Mesothelial cell of epicardium (in vitro differentiated cells): ENCODE results near the gene VPS41. TPM values are rescaled to one million over a fixed set of nuclear protein-coding genes. Genes with fewer than 3 reads are reported as not detected.

ENCODE experiments used
- DNase-seq, 2 experiments: peaks; one replicate each; pipeline ENCODE4 v3.0.0; 2021; ENCODE audit warnings: low spot score in 2 of 2; ENCODE audit not compliant: unreplicated experiment in 2 of 2
- H3K27ac Mint-ChIP-seq: 2 replicates; pipeline ENCODE4 v1.8.0; 2021; ENCODE audit warnings: mixed read lengths
- H3K27me3 Mint-ChIP-seq: 2 replicates; pipeline ENCODE4 v1.8.0; 2021; ENCODE audit warnings: low read depth, mixed read lengths
- H3K36me3 Mint-ChIP-seq: 2 replicates; pipeline ENCODE4 v1.8.0; 2021; ENCODE audit warnings: mixed read lengths
- H3K4me1 Mint-ChIP-seq: 2 replicates; pipeline ENCODE4 v1.8.0; 2021; ENCODE audit warnings: mixed read lengths
- H3K4me3 Mint-ChIP-seq: 2 replicates; pipeline ENCODE4 v1.8.0; 2021; ENCODE audit warnings: mild to moderate bottlenecking, moderate library complexity, mixed read lengths
- H3K9me3 Mint-ChIP-seq: 2 replicates; pipeline ENCODE4 v1.8.0; 2021; ENCODE audit warnings: mixed read lengths
- total RNA-seq: library from RNA; stranded (reverse); gene quantifications from 3 replicates; pipeline ENCODE4 v1.2.1, GENCODE V29; 2021
- TF ChIP-seq, protein P1 (sequence below): fragments of 200-600 bp; sonication (generic); IDR thresholded peaks from one replicate; pipeline ENCODE4 v1.5.0; 2021; ENCODE audit warnings: antibody characterized with exemption; ENCODE audit not compliant: unreplicated experiment

The VPS41 gene
- total RNA-seq, 1 donor from 2014 or later = 104 TPM

- TF ChIP-seq, protein P1, sequence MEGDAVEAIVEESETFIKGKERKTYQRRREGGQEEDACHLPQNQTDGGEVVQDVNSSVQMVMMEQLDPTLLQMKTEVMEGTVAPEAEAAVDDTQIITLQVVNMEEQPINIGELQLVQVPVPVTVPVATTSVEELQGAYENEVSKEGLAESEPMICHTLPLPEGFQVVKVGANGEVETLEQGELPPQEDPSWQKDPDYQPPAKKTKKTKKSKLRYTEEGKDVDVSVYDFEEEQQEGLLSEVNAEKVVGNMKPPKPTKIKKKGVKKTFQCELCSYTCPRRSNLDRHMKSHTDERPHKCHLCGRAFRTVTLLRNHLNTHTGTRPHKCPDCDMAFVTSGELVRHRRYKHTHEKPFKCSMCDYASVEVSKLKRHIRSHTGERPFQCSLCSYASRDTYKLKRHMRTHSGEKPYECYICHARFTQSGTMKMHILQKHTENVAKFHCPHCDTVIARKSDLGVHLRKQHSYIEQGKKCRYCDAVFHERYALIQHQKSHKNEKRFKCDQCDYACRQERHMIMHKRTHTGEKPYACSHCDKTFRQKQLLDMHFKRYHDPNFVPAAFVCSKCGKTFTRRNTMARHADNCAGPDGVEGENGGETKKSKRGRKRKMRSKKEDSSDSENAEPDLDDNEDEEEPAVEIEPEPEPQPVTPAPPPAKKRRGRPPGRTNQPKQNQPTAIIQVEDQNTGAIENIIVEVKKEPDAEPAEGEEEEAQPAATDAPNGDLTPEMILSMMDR = peak; percentile 79
- no peak overlapping the region for H3K27ac Mint-ChIP-seq
- DNase-seq = no peak
- peaks cover 39% of the 10 kb centered on the region for H3K9me3 Mint-ChIP-seq
- H3K36me3 Mint-ChIP-seq = peaks cover 55% of the 10 kb centered on the region
- no peaks in the 10 kb centered on the region for H3K4me1 Mint-ChIP-seq
- H3K27me3 Mint-ChIP-seq = no peaks in the 10 kb centered on the region
- no peak overlapping the region for H3K4me3 Mint-ChIP-seq
These were observed 19.0 kb downstream of the VPS41 start for GRCh38 chr7:38889872-38890432.

DNA sequence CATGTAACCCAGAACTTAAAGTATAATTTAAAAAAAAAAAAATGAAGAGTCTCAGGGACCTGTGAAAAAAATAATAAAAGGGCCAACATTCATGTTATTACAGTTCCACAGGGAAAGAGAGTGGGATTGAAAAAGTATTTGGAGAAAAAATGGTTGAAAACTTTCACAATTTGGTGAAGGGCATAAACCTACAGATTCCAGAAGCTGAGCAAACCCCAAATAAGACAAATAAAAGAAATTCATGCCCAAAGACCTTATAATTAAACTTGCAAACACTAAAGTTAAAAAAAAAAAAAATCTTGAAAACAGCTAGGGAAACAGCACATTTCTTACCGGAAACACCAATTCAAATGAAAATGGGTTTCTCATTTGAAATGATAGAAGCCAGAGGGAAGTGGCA is 19.9 kb downstream of the VPS41 start:
- Mint-ChIP-seq H3K4me3 (no peak overlapping the region), H3K9me3 (peaks cover 39% of the 10 kb centered on the region), H3K27ac (no peak overlapping the region), H3K36me3 (peaks cover 50% of the 10 kb centered on the region), H3K4me1 (no peaks in the 10 kb centered on the region), H3K27me3 (no peaks in the 10 kb centered on the region)
- TF ChIP-seq, protein P1 = no peak
- DNase-seq = no peak

GRCh38 chr7:38886265-38886664 is 22.7 kb downstream of the VPS41 start:
- DNase-seq = no peak
- H3K36me3 Mint-ChIP-seq = peaks cover 57% of the 10 kb centered on the region
- H3K9me3 Mint-ChIP-seq = peaks cover 46% of the 10 kb centered on the region
- H3K27me3 Mint-ChIP-seq = no peaks in the 10 kb centered on the region
- TF ChIP-seq, protein P1 = no peak
- no peak overlapping the region for H3K27ac Mint-ChIP-seq
- H3K4me1 Mint-ChIP-seq = no peaks in the 10 kb centered on the region
- no peak overlapping the region for H3K4me3 Mint-ChIP-seq

GRCh38 chr7:38883706-38884105 is 25.3 kb downstream of the VPS41 start:
- Mint-ChIP-seq H3K9me3 (peaks cover 31% of the 10 kb centered on the region), H3K4me1 (no peaks in the 10 kb centered on the region), H3K27ac (no peak overlapping the region), H3K27me3 (no peaks in the 10 kb centered on the region), H3K36me3 (peaks cover 43% of the 10 kb centered on the region), H3K4me3 (no peak overlapping the region)
- TF ChIP-seq, protein P1 = no peak
- DNase-seq = no peak

DNA sequence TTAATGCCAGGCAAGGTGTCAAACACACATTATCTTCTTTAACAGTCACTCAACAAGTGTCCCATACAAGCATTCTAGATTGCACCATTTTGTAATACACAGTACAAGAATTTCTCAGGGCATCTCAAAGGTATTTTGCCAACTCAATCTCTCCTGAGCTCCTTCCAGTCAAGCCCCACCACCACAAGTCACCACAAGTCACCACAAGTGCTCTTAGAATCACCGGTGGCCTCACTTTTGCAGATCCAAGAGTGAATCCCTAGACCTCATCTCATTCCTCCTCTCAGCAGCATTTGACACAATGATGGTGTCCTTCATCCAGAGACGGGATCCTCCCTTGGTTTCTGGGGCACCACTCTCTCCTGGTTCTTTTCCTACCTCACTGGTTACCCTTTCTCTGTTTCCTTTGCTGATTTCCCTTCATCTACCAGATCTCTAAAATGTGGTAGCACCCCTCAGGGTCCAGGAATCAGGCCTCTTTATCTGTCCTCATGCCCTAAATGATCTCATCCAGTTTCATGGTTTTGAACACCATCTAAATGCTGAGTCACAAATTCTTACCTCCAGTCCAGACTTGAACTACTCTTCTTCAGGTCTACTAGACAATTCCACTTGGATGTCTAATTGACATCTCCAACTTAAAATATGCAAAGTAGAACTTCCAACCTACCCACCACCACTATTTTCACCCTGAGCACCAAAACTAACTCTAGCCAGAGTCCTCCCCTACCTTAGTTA is 26.9 kb downstream of the VPS41 start:
- Mint-ChIP-seq H3K36me3 (peaks cover 30% of the 10 kb centered on the region), H3K9me3 (peaks cover 17% of the 10 kb centered on the region), H3K4me3 (no peak overlapping the region), H3K27me3 (no peaks in the 10 kb centered on the region), H3K4me1 (peaks cover under 1% of the 10 kb centered on the region), H3K27ac (no peak overlapping the region)
- no peak for DNase-seq
- TF ChIP-seq, protein P1 = no peak
